Mammary epithelial cell (primary cell): ENCODE measurements around the gene DCXR.

ENCODE experiments used
- CTCF ChIP-seq, 2 donors: IDR thresholded peaks in 1 of 2; conservative IDR thresholded peaks in 1 of 2; 2 replicates each; pipeline ENCODE4 v1.5.1; 2011 to 2012; ENCODE audit warnings: inconsistent platforms in 2 of 2, low read length in 2 of 2, mild to moderate bottlenecking in 2 of 2, control low read depth in 1 of 2, low read depth in 1 of 2; ENCODE audit not compliant: insufficient read depth in 1 of 2; ENCODE audit errors: extremely low read depth in 1 of 2
- EZH2 ChIP-seq: IDR thresholded peaks from 2 replicates; pipeline ENCODE4 v1.6.1; 2012; ENCODE audit warnings: low read length, inconsistent platforms, borderline replicate concordance

- TF ChIP-seq EZH2 (no peak), CTCF (conservative IDR thresholded peaks at IDR 0.05 in 1 of 2, IDR thresholded peaks at IDR 0.05 in 1 of 2; ENCODE audit: extremely low read depth in 1 of 2, insufficient read depth in 1 of 2, low read depth in 1 of 2, low read length in 2 of 2) (no peak)
Observed at GRCh38 chr17:82046903-82047302, 9.4 kb upstream of the DCXR start.
